T47D (cell line): ENCODE data around the gene CSNK2B.

Experiments used
- DNase-seq, 2 experiments: peaks; one replicate each; pipeline versions ENCODE4 v3.0.0 to v3.0.0-alpha.2; 2011 to 2012; ENCODE audit warnings: low read depth in 1 of 2, low spot score in 1 of 2
- JUND ChIP-seq: IDR thresholded peaks from 2 replicates; pipeline ENCODE4 v1.6.1; 2012; ENCODE audit warnings: low read depth
- in situ Hi-C: cut with HindIII; loops from 2 replicates; pipeline ENCODE4 v1.10.0; 2016; ENCODE audit warnings: low sequenced_read_pairs, low pct_unique_long_range_greater_than_20kb

Gene CSNK2B

GRCh38 chr6:31630177-31630934 is 35.5 kb upstream of the CSNK2B start:
- in situ Hi-C loops = no loop called here
- no peak for DNase-seq
- no peak for TF ChIP-seq JUND

- no peak for TF ChIP-seq JUND
- DNase-seq = no peak
- in situ Hi-C loops = no loop called here
These were observed 34.7 kb upstream of the CSNK2B start for GRCh38 chr6:31631209-31631608.

DNA sequence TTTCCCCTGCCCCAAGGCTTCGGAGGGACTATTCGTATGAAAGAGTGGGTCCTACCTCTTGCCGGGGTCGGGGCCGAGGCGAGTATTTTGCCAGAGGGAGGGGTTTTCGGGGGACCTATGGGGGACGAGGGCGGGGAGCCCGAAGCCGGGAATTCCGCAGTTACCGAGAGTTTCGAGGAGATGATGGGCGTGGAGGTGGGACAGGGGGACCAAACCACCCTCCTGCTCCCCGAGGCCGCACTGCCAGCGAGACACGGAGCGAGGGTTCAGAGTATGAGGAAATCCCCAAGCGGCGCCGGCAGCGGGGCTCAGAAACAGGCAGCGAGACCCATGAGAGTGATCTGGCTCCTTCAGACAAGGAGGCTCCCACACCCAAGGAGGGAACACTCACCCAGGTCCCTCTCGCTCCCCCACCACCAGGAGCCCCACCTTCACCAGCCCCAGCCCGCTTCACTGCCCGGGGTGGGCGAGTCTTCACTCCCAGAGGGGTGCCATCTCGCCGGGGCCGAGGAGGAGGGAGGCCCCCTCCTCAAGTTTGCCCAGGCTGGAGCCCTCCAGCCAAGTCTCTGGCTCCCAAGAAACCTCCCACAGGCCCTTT is 34.1 kb upstream of the CSNK2B start:
- no peak for DNase-seq
- TF ChIP-seq JUND = no peak
- in situ Hi-C loops = no loop called here

GRCh38 chr6:31632279-31632946 is 33.5 kb upstream of the CSNK2B start:
- in situ Hi-C loops = no loop called here
- TF ChIP-seq JUND = no peak

DNA sequence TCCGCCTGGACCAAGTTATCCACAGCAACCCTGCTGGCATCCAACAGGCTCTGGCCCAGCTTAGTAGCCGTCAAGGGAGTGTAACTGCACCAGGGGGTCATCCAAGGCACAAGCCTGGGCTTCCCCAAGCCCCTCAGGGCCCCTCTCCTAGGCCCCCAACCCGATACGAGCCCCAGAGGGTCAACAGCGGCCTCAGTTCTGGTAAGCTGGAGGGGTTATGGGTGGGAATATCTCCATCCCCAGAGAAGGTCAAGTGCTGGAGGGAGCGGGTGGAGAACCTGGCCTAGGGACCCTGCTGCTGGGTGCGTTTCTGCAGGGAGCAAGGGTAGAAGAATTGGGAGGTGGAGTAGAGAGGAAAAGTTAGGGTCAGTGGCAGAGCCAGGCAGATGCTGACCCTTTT is 32.4 kb upstream of the CSNK2B start:
- no peak for DNase-seq
- TF ChIP-seq JUND = no peak
- in situ Hi-C loops = no loop called here

More at GRCh38 chr6:31632279-31632946, 33.5 kb upstream of the CSNK2B start:
- no peak for DNase-seq

DNA sequence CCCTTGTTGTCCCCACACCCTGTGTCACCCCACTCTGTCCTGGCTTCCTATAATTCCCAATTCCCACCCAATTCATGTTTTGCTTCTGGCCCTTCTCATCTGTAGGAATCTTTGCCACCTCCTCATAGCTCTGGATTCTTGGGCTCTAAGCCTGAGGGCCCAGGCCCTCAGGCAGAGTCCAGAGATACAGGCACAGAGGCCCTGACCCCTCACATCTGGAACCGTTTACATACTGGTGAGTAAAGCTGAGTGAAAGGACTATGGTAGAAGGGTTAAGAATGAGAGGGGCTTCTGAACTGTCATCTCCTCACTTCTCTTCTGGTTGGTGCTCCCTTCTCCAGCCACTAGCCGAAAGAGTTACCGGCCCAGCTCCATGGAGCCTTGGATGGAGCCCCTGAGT is 31.7 kb upstream of the CSNK2B start:
- TF ChIP-seq JUND = no peak
- no peak for DNase-seq
- in situ Hi-C loops = no loop called here

GRCh38 chr6:31634969-31635575 is 30.8 kb upstream of the CSNK2B start:
- in situ Hi-C loops = no loop called here

DNA sequence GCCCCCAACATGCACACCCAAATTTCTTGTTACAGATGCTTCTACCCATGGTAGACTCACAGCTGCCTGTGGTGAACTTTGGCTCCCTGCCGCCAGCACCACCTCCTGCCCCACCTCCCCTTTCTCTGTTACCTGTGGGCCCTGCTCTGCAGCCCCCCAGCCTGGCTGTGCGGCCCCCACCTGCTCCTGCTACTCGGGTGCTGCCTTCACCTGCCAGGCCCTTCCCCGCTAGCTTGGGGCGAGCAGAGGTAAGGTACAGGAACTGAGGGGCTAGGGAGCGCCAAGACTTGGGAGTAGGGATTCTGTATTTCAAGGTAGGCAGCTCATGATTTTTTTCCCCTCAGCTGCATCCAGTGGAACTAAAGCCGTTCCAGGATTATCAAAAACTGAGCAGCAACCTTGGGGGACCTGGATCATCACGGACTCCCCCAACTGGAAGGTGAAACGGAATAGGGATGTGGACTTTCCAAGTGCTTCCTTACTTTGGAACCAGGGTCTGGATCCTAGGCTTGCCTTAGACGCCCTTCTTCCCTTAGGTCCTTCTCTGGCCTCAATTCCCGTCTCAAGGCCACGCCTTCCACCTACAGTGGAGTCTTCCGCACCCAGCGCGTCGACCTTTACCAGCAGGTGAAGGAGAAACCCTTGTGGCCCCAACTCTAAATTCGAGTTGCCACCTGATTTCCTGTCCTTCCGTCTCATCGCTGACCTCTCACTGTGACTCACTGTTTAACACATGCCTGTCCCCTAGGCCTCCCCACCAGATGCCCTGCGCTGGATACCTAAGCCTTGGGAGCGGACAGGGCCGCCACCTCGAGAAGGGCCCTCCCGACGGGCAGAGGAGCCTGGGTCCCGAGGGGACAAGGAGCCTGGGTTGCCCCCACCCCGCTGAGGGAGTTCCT is 28.9 kb upstream of the CSNK2B start:
- DNase-seq = no peak
- TF ChIP-seq JUND = no peak
- in situ Hi-C loops = no loop called here

More at GRCh38 chr6:31634969-31635575, 30.8 kb upstream of the CSNK2B start:
- no peak for DNase-seq
- no peak for TF ChIP-seq JUND

DNA sequence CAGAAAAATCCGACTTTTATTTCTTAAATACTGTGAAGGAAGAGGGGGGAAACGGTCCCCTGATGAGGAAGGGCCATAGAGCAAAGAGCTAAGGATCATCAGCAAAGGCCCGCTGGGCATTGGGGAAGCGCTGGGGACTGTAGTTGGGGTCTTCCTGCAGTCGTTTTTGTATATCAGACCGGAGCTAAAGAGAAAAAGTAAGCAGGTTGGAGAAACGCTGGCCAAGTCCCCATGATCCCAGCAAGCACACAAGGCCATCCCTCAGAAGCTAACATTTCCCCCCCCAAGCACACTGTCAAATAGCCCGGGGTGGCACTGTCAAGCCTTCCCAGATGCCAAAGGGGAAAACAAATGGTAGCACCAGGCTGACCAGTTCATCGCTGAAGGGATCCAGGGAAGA is 26.8 kb upstream of the CSNK2B start:
- peak in 1 of 2 experiments; percentile 33 for DNase-seq
- TF ChIP-seq JUND = no peak
- in situ Hi-C loops = no loop called here

- no peak for TF ChIP-seq JUND
- no peak for DNase-seq
- in situ Hi-C loops = no loop called here
These were observed 26.4 kb upstream of the CSNK2B start for GRCh38 chr6:31639449-31639861.

DNA sequence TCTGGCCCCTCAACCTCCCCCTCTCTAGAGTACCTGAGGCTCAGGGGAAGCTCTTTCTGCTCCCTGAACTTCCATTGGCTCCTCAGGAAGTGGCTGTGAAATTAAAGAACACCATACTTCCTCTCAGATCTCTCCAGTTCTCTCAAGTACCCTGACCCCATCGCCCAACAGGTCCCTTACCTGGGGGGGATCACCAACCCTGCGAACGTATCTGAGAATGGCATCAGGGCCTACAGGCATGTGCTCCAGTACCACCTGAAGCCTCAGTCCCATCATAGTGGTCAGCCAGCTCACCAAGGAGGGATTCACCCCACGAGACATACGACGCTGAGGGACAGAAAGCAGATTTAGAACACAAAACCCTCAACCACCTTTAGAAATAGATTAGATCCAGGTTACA is 25.3 kb upstream of the CSNK2B start:
- TF ChIP-seq JUND = no peak
- in situ Hi-C loops = no loop called here
- DNase-seq = no peak

GRCh38 chr6:31641370-31641769 is 24.5 kb upstream of the CSNK2B start:
- no peak for TF ChIP-seq JUND
- in situ Hi-C loops = no loop called here
- DNase-seq = no peak
